Fibroblast of lung (primary cell): ENCODE measurements around the gene LTV1.

Experiments
- EZH2 ChIP-seq: IDR thresholded peaks from 2 replicates; pipeline ENCODE4 v1.5.1; 2012; ENCODE audit warnings: low read length, control low read depth, mild to moderate bottlenecking; ENCODE audit errors: missing control alignments
- TF ChIP-seq, protein P1 (sequence below), 2 donors: IDR thresholded peaks in 1 of 2; conservative IDR thresholded peaks in 1 of 2; 1 replicate in 1 of 2; 2 replicates in 1 of 2; pipeline ENCODE4 v1.5.1; 2011 to 2012; ENCODE audit warnings: low read length in 2 of 2, control low read depth in 1 of 2, inconsistent platforms in 1 of 2, low read depth in 1 of 2, mild to moderate bottlenecking in 1 of 2

DNA sequence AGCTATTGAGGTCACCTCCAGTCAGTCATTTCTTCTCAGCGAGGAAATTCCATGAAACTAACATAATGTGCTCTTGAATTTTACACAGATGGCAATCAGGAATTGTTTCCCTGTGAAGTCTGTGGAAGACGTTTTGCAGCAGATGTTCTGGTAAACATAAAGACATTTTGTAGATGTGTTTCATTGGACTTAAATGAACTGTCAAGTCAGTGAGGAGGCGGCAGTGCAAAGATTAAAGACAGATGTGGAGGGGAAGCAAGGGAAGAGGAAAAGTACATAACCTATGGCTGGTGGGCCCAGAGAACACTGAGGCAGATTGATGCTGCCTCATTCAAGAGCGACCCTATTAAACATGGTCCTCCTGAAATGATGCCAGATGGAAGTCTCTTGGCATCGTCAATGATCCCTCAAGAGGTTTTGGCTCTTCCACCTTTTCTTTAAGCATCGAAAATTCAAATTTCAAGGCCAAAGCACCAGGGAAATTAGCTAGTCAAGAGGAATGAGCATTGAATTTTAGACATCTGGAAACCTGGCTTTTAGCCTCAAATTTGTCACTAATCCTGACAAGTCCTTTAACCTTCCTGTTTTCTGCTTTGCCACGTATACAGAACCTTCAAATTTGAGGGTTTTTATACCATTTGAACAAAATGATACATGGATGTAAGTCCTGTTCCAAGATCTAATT is 41.2 kb downstream of the LTV1 start:
- TF ChIP-seq, protein P1, sequence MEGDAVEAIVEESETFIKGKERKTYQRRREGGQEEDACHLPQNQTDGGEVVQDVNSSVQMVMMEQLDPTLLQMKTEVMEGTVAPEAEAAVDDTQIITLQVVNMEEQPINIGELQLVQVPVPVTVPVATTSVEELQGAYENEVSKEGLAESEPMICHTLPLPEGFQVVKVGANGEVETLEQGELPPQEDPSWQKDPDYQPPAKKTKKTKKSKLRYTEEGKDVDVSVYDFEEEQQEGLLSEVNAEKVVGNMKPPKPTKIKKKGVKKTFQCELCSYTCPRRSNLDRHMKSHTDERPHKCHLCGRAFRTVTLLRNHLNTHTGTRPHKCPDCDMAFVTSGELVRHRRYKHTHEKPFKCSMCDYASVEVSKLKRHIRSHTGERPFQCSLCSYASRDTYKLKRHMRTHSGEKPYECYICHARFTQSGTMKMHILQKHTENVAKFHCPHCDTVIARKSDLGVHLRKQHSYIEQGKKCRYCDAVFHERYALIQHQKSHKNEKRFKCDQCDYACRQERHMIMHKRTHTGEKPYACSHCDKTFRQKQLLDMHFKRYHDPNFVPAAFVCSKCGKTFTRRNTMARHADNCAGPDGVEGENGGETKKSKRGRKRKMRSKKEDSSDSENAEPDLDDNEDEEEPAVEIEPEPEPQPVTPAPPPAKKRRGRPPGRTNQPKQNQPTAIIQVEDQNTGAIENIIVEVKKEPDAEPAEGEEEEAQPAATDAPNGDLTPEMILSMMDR (conservative IDR thresholded peaks at IDR 0.05 in 1 of 2, IDR thresholded peaks at IDR 0.05 in 1 of 2; ENCODE audit: low read depth in 1 of 2, low read length in 2 of 2): no peak
- TF ChIP-seq EZH2: no peak
